Stimulated activated naive CD8-positive, alpha-beta T cell treated with anti-CD3 and anti-CD28 coated beads, Interleukin-15, Interleukin-2, amounts not matched to agents 100 U/mL and 50 U/mL, for 24 hours (primary cell): ENCODE results near the gene SHROOM3.
"Not testable (repeated sequence)": the region's sequence is repeated elsewhere in the genome, so short reads cannot be mapped to it uniquely, and the experiment has no call there.

Experiments used
- ATAC-seq: fragments of 150-1000 bp; cut with Tn5 transposase; one replicate; pipeline ENCODE4 v1.10.0; 2021
- DNase-seq: peaks from one replicate; pipeline ENCODE4 v3.0.0; 2021

SHROOM3 gene

DNA sequence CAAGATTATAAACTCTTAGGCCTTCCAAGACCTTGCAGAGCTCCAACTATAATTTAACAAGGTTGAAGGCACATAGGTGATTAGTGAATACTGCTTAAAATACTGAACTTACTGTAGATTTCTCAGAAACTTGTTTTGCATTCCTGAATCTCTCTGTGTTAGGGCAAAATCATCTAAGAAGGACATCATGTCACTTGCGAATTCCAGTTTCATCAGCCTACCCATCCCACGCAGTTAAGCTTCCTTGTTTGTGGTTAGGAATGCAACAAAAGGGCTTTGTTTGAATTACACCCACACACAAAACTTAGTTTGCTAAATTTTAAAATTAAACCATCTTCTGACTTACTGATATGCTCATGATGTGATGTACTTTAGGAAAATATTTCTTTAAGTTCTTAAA lies 288.9 kb downstream of the SHROOM3 start:
- no peak for DNase-seq

DNA sequence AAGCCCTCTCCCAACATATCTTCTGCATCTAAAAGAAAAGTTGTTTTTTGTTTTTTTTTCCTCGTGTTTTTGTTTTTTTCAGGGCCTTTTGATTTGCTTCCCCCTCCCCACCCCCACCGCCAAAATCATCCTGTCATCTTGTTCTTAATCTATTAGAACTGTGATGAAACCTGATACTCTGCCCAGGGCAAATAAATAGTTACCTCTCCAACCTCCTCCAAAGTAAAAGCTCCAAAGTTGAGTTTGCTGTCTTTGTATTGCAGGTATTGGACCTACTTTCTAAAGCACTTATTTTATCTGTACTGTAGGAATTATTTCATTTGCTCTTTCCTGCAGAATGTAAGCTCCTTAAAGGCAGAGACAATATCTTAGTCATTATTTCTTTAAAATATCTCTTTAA lies 290.0 kb downstream of the SHROOM3 start:
- ATAC-seq (no peak), DNase-seq (no peak)

More for the DNA sequence above, 288.9 kb downstream of the SHROOM3 start:
- no peak for ATAC-seq

DNA sequence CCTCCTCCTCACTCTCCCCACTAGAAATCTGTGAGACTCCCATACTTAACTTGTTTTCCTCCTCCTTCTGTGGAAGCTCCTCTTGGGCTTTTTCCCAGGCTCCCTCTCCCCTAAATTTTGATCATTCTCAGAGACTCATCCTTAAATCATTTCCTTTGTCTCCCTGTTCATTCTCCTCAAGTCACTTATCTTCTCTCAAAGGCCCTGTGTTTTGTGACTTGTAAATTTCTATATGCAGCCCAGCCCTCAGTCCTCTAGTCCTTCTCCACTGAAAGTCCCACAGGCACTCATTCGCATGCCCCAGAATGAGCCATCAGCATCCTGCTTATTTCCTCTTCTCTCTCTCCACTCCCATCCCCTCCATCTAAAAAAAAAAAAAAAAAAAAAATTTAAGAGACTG lies 291.1 kb downstream of the SHROOM3 start:
- DNase-seq = no peak
- ATAC-seq = no peak

DNA sequence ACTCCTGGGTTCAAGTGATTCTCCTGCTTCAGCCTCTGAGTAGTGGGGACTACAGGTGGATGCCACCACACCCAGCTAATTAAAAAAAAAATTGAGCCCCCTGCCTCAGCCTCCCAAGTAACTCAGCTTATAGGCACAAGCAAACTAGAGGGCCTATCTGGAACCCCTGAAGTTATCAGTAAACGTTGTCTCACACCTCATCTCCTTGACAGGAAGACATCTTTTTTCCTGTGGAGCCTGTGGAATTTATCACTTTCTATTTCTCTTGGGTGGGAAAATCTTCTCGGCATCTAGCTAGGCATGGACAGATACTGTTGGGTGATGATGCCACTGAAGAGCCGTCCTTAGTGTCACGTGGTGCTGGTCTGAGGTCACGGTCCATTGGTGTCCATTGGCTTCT lies 291.6 kb downstream of the SHROOM3 start:
- DNase-seq (no peak), ATAC-seq (no peak)

DNA sequence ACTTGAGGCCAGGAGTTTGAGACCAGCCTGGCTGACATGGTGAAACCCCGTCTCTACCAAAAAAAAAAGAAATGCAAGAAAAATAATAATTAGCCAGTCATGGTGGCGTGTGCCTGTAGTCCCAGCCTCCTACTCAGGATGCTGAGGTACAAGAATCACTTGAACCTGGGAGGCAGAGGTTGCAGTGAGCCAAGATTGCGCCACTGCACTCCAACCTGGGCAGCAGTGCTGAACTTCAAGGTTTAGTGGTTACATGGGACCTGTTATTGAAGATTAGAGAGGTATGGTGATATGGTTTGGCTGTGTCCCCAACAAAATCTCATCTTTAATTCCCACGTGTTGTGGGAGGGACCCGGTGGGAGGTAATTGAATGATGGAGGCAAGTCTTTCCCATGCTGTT lies 292.9 kb downstream of the SHROOM3 start:
- DNase-seq, ATAC-seq: not testable (repeated sequence)

DNA sequence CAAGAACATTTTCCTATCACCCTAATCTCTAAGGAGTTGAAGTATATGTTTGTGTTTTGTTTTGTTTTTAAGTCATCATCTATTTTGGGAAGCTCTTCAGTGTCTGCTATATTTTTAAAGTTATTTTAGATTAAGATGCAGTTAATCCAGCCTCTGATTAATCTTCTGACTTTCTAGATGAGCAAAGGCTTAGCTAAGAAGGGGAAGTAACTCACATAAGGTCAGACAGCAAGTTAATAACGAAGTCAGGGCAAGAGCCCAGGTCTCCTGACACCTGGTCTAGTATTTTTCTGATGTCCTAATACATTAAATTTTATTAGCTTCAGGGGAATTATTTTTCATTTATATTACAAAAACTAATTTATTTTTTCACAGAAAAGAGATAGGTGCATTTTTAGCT lies 294.4 kb downstream of the SHROOM3 start:
- no peak for ATAC-seq

DNA sequence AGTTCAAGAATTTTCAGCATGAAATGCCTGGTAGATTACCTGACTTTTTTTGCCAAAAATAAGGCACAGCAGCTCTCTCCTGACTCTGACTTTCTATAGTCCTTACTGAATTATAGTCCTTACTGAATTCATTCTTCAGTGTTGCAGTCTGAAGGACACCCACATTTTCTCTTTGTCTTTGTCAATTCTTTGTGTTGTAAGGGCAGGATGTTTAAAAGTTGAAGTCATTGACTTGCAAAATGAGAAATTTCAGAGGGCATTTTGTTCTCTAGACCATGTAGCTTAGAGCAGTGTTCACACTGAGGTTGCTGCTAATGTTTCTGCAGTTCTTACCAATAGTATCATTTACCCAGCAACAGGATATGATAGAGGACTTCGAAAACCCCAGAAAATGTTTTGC lies 295.0 kb downstream of the SHROOM3 start:
- DNase-seq = no peak
- no peak for ATAC-seq

More for the DNA sequence above, 294.4 kb downstream of the SHROOM3 start:
- DNase-seq = no peak

DNA sequence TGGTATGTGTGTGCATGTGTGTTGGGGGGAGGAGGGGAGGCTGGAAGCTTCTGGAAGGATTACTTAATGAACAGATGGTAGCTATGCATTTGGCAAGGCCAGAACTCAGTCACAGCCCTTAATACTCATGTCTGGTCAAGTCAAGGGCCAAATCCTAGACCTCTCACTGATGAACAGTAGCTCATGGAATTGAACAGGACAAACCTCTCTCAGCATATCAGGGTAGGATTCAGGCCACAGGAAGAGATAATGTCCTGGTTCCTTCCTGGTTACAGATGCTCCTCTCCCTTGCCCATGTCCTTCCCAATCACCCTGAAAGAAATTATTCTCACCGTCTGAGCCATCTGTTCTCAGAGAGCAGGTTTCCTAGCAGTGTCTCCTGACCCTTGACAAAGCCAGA lies 297.2 kb downstream of the SHROOM3 start:
- DNase-seq (no peak), ATAC-seq (no peak)

DNA sequence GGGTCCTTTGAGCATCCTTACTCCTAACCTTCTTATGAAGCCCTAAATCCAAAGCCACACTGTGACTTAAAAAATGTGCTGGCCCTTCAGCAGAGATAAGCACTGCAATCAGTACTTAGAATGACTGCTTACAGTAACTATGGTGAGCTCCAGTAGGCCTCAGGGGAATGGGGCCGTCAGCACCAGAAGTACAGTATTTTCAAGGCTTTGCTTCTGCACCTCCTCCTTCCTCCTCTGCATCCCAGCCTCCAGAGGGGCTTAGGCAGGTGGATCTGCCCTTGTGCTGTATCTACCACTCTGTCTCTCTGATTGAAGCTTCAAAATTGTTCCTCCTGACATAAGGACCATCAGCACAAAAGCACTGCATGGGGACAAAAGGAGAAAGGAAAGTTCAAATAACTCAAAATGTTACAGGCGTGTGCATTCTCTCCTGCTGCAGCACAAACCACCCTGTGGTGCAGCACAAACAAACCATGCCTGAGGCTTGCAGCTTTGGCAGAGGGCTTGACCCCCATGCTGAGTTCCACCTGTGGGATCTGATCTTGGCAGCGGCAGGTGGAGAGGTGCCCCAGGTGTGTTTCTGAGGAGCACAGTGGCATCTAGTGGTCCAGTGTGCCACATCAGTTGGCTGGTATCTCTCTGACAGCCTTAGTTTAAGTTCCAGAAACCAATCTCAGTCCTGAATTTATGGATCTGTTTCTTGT lies 298.2 kb downstream of the SHROOM3 start:
- ATAC-seq = no peak
- no peak for DNase-seq

DNA sequence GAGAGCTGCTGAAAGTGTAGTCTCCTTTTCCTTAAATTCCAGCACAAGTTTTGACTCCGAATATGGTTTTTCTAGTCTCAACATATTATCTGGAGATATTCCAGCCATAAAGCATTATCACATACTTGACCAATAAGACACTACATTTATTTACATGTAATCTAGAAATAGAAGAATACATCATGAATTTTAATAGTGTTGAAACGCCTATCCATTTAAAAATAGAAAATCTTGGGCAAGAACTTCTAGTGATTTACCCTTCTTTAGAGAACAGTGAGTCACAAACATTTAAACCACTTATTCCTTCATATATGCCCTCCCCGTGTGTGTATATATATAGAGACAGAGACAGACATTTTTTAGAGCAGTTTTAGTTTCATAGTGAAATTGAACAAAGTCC lies 301.4 kb downstream of the SHROOM3 start:
- ATAC-seq = no peak
- DNase-seq = no peak

DNA sequence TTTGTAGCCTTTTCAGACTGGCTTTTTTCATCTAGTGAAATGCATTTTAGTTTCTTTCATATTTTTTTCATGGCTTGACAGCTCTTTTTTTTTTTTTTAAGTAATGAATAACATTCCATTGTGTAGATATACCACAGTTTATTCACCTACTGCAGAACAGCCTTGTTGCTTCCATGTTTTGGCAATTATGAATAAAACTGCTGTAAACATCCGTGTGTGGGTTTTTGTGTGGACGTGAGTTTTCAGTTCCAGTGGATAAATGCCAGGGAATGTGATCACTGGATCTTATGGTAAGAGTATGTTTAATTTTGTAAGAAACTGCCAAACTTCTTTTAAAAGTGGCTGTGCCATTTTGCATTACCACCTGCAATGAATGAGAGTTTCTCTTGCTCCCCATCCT lies 302.2 kb downstream of the SHROOM3 start:
- no peak for DNase-seq
- no peak for ATAC-seq

DNA sequence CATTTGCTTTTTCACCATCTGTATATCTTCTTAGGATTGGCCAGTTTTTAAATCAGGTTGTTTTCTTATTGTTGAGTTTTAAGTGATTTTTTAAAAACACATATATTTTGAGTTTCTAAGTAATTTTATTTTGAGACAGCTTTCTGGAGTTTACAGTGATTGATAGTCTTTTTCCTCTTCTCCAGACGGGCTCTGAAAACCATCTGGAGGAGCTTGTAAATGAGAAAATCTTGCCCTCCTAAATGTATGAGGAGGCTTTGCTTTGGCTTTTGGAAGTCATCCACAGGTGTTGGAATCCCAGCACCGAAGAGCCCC lies 302.7 kb downstream of the SHROOM3 start:
- ATAC-seq = no peak
- no peak for DNase-seq

DNA sequence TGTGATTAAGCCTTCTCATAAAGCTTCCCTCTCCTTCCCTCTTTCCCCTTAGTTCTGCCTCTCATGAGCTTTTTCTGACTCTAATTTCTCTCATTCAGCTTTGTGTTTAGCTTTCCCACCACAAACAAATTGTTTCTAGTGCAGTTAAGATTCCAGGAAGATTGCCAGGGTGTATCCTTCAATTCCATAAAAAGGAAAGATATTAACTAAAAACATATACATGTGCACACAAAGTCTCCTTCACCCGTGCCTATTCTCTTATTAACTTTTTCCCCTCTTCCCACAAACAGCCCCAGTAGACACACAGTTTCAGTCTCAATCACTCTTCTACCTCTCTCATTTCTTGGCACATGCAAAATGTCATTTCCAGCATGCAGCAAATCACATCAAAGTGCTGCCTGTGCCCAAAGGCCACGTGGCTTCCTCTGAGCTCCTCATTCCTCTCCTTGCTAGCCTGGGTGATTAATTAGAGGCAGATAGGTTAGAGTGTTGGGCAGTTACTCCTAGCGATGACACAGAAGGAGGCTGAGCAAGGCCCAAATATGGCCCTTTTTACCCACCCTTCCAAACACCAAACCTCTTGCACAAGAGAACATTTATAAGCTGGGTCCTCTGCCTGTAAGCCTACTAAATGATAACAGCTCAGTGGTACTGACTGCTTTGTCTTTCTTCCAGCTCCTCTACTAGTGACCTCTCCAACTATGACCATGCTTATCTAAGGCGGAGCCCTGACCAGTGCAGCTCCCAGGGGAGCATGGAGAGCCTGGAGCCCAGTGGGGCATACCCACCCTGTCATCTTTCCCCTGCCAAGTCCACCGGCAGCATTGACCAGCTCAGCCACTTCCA lies 303.3 kb downstream of the SHROOM3 start:
- peak; percentile 43 for DNase-seq
- ATAC-seq = peak; percentile 96

DNA sequence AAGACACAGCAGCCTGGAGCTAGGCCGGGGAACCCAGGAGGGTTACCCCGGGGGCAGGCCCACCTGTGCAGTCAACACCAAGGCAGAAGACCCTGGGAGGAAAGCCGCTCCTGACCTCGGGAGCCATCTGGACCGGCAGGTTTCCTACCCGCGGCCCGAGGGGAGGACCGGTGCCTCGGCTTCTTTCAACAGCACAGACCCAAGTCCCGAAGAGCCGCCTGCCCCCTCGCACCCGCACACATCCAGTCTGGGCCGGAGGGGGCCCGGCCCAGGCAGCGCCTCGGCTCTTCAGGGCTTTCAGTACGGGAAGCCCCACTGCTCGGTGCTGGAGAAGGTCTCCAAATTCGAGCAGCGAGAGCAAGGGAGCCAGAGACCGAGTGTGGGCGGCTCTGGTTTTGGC lies 305.2 kb downstream of the SHROOM3 start:
- no peak for ATAC-seq

DNA sequence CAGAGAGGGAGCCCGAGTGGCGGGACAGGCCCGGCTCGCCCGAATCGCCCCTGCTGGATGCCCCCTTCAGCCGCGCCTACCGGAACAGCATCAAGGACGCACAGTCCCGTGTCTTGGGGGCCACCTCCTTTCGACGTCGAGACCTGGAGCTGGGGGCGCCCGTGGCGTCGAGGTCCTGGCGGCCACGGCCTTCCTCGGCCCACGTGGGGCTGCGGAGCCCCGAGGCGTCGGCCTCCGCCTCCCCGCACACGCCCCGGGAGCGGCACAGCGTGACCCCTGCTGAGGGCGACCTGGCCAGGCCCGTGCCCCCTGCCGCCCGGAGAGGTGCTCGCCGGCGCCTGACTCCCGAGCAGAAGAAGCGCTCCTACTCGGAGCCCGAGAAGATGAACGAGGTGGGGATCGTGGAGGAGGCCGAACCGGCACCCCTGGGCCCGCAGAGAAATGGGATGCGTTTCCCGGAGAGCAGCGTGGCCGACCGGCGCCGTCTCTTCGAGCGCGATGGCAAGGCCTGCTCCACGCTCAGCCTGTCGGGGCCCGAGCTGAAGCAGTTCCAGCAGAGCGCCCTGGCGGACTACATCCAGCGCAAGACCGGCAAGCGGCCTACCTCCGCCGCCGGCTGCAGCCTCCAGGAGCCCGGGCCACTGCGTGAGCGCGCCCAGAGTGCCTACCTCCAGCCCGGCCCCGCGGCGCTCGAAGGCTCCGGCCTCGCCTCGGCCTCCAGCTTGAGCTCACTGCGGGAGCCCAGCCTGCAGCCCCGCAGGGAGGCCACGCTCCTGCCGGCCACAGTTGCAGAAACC lies 306.0 kb downstream of the SHROOM3 start:
- ATAC-seq (no peak), DNase-seq (no peak)

More for the DNA sequence above, 305.2 kb downstream of the SHROOM3 start:
- no peak for DNase-seq

DNA sequence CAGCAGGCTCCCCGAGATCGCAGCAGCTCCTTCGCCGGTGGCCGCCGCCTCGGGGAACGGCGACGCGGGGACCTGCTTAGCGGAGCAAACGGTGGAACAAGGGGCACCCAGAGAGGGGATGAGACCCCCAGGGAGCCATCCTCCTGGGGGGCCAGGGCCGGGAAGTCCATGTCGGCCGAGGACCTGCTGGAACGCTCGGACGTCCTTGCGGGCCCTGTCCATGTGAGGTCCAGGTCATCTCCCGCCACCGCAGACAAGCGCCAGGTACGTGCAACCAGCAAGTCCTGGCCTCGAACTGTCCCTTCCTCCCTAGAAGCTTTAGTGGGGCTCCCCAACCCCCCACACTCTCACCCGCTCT lies 306.6 kb downstream of the SHROOM3 start:
- DNase-seq = no peak

DNA sequence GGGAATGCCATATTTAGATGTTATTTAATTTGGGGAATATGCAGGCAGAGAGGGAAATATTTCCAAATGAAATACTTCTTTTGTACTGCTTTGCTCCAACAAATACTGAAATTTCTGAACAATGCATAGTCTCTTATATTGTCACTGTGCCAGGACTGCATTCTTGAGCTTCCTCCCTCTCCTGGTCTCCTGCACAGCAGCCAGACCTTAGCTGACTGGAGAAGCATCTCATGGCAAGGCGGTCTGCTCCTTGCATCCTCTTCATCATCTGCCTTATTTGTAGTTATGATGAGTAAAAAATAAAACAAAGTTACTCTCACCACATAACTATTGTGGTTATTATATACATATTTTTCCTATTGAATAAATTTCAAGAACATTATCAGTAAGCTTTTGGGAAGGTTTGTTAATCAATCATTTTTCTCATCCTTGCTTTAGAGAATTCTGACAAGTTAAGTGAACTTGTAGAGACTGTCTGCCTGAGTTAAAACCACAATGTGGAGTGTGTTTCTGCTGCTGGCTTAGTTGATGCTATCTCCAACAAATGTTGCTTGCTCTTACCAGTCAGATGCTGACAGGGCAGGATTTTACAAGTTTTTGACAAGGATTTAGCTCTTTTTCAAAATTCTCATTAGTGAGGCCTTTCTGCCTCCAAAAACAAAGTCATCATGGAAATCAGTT lies 309.4 kb downstream of the SHROOM3 start:
- ATAC-seq = no peak

More for the DNA sequence above, 306.6 kb downstream of the SHROOM3 start:
- ATAC-seq = no peak

DNA sequence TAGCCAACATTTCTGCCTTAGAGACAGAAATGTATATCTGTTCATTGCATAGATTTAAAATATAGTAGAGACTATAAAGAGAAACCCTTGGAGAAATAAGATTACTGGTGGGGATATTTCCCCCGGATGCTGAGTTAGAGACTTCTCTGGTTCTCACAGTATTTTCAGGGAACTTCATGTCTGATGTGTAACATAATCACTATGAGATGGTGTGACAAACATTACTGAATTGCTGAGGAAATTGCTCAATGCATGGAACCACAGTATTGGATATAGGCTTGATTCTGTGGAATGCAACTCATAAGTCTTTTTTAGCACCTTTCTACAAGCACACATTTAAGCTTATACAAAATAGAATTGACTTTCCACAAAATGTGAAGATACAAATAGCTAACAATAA lies 310.2 kb downstream of the SHROOM3 start:
- DNase-seq (no peak), ATAC-seq (no peak)

More for the DNA sequence above, 309.4 kb downstream of the SHROOM3 start:
- DNase-seq = no peak

DNA sequence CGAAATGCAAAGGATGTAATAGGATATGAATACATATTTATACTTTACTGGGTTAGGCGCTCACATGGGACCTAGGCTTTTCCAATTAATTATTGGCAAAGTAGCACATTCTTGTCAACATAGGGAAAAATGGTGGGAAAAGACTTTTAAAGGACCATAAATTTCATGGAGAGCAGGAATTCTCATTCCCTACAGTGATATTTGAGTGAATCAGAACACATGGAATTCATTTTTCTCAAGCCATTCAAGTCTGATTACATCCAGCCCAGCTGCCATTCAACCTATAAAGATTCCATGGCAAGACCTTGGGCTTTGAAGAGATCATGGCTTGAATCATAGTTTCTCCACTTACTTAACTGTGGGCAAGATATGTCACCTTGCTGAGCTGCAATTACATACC lies 312.5 kb downstream of the SHROOM3 start:
- no peak for DNase-seq
- no peak for ATAC-seq

DNA sequence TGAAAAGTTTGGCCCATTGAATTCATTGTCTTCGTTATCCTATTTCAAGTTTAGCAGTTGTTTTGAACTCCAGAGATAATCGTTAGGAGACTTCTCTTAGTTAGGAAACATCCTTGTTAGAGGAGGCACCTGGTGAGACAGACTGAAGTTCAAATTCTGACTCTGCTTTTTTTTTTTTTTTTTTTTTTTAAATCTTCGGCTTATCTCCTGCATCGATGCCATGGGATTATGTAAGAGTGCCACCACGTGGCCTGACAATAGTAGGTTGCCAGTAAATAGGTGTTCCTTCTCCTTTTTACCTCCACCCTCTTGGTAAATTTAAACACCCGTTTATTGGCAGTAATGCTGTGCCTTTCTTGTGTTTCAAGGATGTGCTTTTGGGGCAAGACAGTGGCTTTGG lies 313.6 kb downstream of the SHROOM3 start:
- peak; percentile 9 for DNase-seq
- ATAC-seq = no peak

DNA sequence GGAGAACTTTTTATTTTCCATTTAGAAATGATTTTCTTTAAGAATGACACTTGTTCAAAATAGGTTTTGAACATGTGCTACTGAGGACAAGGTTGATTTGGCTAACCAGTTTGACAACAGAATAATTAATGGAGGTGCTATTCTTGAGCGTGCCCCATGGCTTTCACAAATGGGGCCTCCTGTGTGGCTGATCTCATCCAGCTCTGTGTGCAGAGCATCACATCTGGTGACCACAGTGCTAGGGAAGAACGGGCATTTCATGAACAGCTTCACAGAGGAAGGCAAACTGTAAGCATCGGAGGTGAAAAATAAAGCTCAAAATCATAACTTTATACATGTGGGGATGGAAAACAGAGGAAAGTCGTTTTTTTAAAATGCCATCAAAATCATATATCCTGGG lies 314.3 kb downstream of the SHROOM3 start:
- ATAC-seq (no peak), DNase-seq (no peak)

DNA sequence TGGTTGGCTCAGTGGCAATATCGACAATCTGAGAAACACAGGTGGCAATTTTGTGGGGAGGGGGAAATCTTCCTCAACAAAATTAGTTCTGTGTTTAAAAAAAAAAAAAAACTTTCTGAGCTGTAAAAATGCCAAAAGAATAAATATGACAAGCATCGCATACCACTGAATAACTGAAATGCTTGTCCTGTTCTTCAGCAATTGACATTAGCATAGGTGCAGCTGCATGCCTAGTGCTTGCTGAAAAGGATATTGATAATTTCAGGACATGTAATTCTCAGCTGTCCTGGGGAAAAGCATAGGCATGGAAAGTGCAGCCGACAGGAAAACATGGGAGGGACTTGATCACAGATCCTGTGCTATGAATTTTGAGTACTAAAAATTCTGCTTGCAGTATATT lies 315.7 kb downstream of the SHROOM3 start:
- ATAC-seq (no peak), DNase-seq (no peak)
